CD4-positive, alpha-beta T cell treated with Interleukin-2 at 100 ng/mL for 4 hours (primary cell): Measurements from ENCODE around the gene NARF.
"Not testable (repeated sequence)": the region's sequence is repeated elsewhere in the genome, so short reads cannot be mapped to it uniquely, and the experiment has no call there.

Experiments
- DNase-seq: peaks from one replicate; pipeline ENCODE4 v3.0.0-alpha.2; 2020; ENCODE audit warnings: low spot score

The NARF gene

GRCh38 chr17:82458179-82458884, at the start of gene NARF:
NARF (plus strand) TSS chr17:82458741; CDS start chr17:82458804, 63 bp downstream.
- DNase-seq, result peak; percentile 96

- no peak for DNase-seq
These were observed 49.6 kb upstream of the NARF start for GRCh38 chr17:82408938-82409318.

GRCh38 chr17:82410014-82410716, 48.4 kb upstream of the NARF start:
- DNase-seq, result no peak

- no peak for DNase-seq
These were observed 47.0 kb upstream of the NARF start for GRCh38 chr17:82411396-82412053.

- not testable (repeated sequence) for DNase-seq
These were observed 46.5 kb upstream of the NARF start for GRCh38 chr17:82412081-82412480.

GRCh38 chr17:82412535-82413520, 45.7 kb upstream of the NARF start:
- no peak for DNase-seq

- peak; percentile 74 for DNase-seq
These were observed 43.8 kb upstream of the NARF start for GRCh38 chr17:82414548-82415281.

GRCh38 chr17:82415336-82415735, 43.2 kb upstream of the NARF start:
- no peak for DNase-seq

- no peak for DNase-seq
These were observed 42.8 kb upstream of the NARF start for GRCh38 chr17:82415786-82416185.

GRCh38 chr17:82416264-82416663, 42.3 kb upstream of the NARF start:
- DNase-seq, result no peak

GRCh38 chr17:82416771-82417170, 41.8 kb upstream of the NARF start:
- no peak for DNase-seq

- DNase-seq, result peak; percentile 83
These were observed 40.2 kb upstream of the NARF start, which contains the start of the genes HEXD and OGFOD3 for GRCh38 chr17:82418001-82418986. HEXD (plus strand) TSS chr17:82418347; CDS start chr17:82419800, 1,453 bp downstream. OGFOD3 (minus strand) TSS chr17:82418586; CDS start chr17:82418485, 101 bp downstream.

GRCh38 chr17:82419540-82419939, 39.0 kb upstream of the NARF start:
- DNase-seq, result peak; percentile 21

- DNase-seq, result peak; percentile 53
These were observed 34.3 kb upstream of the NARF start for GRCh38 chr17:82424001-82424862.

- no peak for DNase-seq
These were observed 33.7 kb upstream of the NARF start for GRCh38 chr17:82424863-82425159.

GRCh38 chr17:82428546-82428945, 30.0 kb upstream of the NARF start:
- DNase-seq, result no peak

- DNase-seq, result no peak
These were observed 28.7 kb upstream of the NARF start for GRCh38 chr17:82429824-82430223.

- DNase-seq, result no peak
These were observed 26.5 kb upstream of the NARF start for GRCh38 chr17:82432017-82432416.
